Stimulated activated CD8-positive, alpha-beta memory T cell treated with anti-CD3 and anti-CD28 coated beads, Interleukin-4, amount 100 ng/mL, for 1 hour (primary cell): ENCODE data around the gene MIPEP.
"Not testable (repeated sequence)": the region's sequence is repeated elsewhere in the genome, so short reads cannot be mapped to it uniquely, and the experiment has no call there.

Experiments
- DNase-seq, 2 donors: peaks; one replicate each; pipeline ENCODE4 v3.0.0-alpha.2; 2020; ENCODE audit warnings: low read depth in 2 of 2, low spot score in 1 of 2

MIPEP gene

DNA sequence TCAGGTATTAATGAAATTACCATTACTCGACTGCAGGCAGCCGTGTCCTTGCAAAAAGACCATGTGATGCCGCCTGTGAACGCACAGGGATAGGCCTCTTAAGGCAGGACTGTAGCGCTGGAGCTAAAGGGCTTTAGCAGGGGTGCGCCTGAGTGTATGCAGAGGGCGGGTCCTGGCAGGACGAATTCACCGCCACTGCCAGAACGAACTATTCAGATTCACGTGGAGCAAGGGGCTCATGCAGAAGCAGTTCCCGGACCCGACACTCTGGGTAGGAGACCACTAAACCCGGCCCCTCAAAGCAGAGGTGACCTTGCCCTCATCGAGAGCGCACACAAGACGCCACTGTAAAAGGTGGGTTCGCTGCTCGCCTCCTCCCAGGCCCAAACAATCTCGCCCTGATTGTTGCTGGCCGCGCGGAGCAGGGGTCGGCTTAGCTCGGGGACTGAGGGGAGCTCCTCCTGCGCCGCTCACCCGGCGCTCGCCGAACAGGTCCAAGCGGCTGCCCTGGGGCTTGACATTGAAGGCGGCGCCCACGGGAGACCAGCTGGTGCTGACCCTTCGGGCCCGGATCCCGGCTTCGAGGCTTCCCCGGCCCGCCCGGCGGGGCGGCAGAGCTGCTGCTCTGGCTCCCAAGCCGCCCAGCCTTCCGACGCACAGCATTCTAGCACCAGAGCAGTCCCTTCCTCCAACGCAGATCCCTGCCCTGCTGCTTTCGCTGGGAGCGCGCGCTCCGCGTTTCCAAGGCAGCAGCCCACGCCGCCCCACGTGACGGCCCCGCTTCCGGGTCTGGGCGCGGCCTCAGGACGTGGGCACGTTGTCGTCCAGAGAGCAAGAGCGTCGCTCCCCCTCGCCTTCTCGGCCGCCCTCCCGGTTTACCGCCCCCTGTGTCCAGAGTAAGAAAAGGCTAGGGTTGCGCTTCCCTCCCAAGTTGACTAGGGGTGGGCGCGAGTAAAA, at the start of gene MIPEP:
TSS of gene MIPEP (minus strand) at position 743 of the 957 bp plus-strand sequence. CDS start at position 663, 80 bp downstream.
- DNase-seq, result peak; percentile 69 to 80

DNA sequence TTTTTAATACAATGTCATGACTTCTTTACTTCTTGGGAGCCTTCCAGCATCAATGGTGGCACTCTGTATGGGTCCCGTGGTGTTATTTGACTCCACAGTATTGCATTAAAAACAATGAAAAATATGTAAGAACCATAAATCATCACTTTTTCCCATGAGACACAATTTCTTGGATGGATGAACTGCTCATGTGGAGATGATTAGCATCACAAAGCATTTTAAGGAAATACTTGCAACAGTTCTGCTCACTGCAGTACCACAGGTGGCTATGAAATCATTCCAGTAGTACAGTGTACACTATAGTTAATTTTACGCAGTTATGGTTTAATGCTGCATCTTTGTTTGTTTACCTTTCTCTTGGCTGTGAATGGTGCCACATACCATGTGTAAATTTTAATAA, 45.3 kb upstream of the MIPEP start:
- no peak for DNase-seq

DNA sequence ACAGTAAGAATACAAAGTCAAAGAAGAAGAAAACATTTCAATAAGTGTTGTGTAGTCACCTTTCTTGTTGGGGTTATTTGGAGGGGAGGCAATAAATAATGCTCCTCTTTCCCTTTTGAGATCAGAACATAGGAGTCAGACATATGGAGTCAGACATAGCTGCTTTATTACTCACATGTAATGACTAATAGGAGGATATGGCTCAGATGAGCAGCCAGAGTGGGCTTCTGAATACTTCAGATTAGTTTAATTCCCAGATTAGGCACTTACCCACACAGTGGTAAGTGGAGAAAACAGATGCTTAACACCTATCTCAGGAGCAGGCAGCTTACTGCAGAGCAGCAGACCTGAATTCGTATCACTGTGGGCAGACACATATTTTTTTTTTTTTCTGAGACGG, 39.8 kb upstream of the MIPEP start:
- no peak for DNase-seq

DNA sequence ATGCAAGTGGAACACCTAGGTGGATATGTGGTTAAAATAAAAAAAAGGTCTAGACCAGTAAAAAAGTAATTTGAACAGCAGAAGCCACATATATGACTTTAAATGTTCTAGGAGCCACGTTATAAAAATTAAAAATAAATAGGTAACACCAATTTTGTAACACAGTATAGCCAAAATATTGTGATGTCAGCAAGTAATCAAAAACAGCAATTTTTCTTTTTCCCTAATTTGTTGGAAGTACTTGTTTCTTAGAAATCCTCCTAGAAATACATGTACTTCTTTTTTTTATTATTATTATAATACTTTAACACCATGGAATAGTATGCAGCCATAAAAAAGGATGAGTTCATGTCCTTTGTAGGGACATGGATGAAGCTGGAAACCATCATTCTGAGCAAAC, 33.8 kb upstream of the MIPEP start:
- DNase-seq, result no peak

GRCh38 chr13:23922005-23922932, 33.1 kb upstream of the MIPEP start:
- no peak for DNase-seq

DNA sequence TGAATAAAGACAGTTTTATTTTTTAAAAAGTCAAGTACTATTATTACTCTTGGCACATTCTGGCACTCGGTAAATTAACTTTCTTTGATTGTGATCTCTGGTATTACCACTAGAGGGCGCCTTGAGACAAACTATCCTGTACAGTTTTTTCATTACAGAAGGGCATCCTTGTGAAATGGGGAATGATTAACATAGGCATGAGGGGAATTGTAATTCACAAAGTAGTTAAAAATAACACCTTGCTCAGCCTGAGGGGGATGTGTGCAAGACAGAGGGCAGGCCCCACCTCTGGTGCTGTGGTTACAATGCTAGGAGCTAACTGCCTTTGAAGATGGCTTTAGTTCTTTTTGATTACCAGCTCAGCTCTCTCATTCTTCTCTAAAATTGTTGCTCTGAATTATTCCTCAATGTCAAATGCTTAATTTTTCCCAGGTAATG, 32.3 kb upstream of the MIPEP start:
- DNase-seq, result no peak

DNA sequence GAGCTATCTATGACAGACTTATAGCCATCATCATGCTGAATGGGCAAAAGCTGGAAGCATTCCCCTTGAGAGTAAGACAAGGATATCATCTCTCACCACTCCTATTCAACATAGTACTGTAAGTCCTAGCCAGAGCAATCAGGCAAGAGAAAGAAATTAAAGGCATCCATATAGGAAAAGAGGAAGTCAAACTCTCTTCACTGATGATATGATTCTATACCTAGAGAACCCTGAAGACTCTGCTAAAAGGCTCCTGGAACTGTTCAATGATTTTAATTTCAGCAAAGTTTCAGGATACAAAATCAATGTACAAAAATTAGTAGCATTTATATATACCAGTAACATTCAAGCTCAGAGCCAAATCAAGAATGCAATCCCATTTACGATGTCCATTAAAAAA, 29.8 kb upstream of the MIPEP start:
- no peak for DNase-seq

GRCh38 chr13:23918208-23918607, 29.0 kb upstream of the MIPEP start:
- no peak for DNase-seq

- DNase-seq, result no peak
Observed at GRCh38 chr13:23915308-23915707, 26.1 kb upstream of the MIPEP start.

- no peak for DNase-seq
Observed at GRCh38 chr13:23912469-23912868, 23.3 kb upstream of the MIPEP start.

- no peak for DNase-seq
Observed at GRCh38 chr13:23909606-23910005, 20.4 kb upstream of the MIPEP start.

DNA sequence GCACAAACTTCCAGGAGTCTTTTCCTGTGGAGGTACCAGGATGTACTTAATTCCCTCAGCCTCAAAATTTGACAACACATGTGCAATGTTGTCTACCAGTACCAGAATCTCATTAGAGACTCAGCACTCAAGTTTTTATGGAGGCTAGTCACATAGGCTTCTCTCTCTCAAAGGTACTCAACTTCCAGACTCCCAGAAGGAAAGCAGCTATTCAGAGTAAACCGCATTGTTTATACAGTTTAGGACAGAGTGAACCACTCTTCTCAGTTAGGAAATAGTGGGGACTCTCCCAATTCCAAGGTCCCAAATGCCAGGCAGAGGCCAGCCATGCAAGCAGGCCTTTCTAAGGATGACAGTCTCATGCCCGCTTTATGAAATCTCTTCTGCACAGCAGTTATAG, 16.6 kb upstream of the MIPEP start:
- no peak for DNase-seq

GRCh38 chr13:23903906-23904280, 14.7 kb upstream of the MIPEP start:
- no peak for DNase-seq

GRCh38 chr13:23902975-23903905, 14.0 kb upstream of the MIPEP start:
- no peak for DNase-seq

DNA sequence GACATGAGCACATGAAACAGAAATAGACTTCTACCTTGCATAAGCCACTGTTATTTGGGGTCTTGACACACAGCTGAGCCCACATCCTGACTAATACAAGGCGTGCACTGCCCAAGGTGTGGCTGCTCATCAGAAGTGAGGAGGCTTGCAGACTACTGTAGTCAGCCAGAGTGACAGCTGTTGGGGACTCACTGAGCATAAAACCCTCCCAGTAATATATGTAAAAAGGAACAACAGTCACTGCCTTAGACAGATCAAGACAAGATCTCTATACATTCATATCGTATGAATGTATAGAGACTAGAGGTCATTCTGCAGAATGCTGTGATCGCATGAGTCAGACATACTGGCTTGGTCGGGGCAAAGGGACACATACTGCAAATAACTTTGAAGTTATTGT, 12.2 kb upstream of the MIPEP start:
- no peak for DNase-seq

- no peak for DNase-seq
Observed at GRCh38 chr13:23899555-23899954, 10.4 kb upstream of the MIPEP start.

DNA sequence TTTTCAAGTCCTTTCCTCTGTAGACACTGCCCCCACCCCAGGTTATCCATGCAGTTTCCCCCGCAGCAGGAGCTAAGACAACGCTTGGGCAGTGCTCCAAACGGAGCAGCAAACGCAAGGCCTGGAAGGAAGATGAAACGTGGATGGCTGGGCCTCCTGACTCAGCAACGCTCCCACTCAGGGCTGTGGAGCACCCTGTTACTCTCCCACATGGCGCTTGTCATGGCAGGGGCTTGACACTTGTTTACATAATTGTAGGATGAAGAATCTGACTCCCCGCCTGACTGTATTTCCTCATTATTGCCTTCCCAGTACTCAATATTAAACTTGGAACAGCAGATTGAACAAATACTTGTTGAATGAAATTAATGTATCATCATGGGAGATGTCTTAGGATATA, 8.9 kb upstream of the MIPEP start:
- no peak for DNase-seq

DNA sequence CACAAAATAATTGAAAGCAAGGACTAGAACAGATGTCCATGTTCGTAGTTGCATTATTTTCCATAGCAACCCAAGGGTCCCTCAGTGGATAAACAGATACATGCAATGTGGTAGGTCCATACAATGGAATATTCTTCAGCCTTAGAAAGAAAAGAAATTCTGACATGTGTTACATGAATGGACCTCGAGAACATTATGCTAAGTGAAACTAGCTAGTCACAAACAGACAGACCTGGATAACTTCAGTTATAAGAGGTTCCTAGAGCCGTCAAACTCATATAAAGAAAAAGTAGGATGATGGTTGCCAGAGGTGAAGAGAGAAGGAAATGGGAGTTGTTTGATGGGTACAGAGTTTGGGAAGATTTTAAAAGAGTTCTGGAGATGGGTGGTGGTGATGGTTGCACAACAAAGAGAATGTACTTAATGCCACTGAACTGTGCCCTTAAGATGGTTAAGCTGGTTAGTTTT, 8.3 kb upstream of the MIPEP start, which contains the start of gene C1QTNF9B:
TSS of gene C1QTNF9B (minus strand) at position 51 of the 468 bp plus-strand sequence.
- not testable (repeated sequence) for DNase-seq

- DNase-seq, result not testable (repeated sequence)
Observed at GRCh38 chr13:23894746-23895145, 5.5 kb upstream of the MIPEP start.

DNA sequence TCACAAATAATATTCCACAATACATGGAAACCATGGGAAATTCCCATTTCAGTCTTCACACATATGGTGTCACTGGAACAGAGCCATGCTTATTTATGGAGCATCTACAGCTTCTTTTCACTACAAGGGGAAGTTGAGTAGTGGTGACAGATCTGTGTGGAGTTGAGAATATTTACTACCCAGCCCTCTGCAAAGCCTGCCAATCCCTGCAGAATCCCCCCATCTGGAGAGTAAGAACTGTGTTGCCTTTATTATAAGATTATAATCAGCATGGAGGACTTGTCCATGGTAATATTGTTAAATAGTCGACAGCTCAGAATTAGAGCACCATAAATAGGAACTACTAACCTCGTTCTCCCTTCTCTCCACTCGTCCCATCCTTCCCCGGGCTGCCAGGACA, 4.6 kb upstream of the MIPEP start:
- DNase-seq, result not testable (repeated sequence)
